GM10847 (cell line): ENCODE measurements around the gene CCDC192.

ENCODE experiments used
- POLR2A ChIP-seq: IDR thresholded peaks from 2 replicates; pipeline ENCODE4 v1.6.1; 2011; ENCODE audit not compliant: insufficient read length; ENCODE audit errors: extremely low read depth

CCDC192 gene

GRCh38 chr5:127926974-127927373 is 223.8 kb downstream of the CCDC192 start:
- no peak for TF ChIP-seq POLR2A

- no peak for TF ChIP-seq POLR2A
Measured at GRCh38 chr5:127928053-127928452, 224.9 kb downstream of the CCDC192 start.

GRCh38 chr5:127930311-127930710 is 227.1 kb downstream of the CCDC192 start:
- TF ChIP-seq POLR2A: no peak

GRCh38 chr5:127931396-127931795 is 228.2 kb downstream of the CCDC192 start:
- no peak for TF ChIP-seq POLR2A

GRCh38 chr5:127933348-127933747 is 230.2 kb downstream of the CCDC192 start:
- no peak for TF ChIP-seq POLR2A

GRCh38 chr5:127934791-127935256 is 231.6 kb downstream of the CCDC192 start:
- TF ChIP-seq POLR2A: no peak

GRCh38 chr5:127935398-127935797 is 232.2 kb downstream of the CCDC192 start:
- no peak for TF ChIP-seq POLR2A

GRCh38 chr5:127936439-127936972 is 233.3 kb downstream of the CCDC192 start:
- no peak for TF ChIP-seq POLR2A

GRCh38 chr5:127938746-127939145 is 235.6 kb downstream of the CCDC192 start:
- no peak for TF ChIP-seq POLR2A

GRCh38 chr5:127940854-127941253 is 237.7 kb downstream of the CCDC192 start:
- TF ChIP-seq POLR2A: no peak

GRCh38 chr5:127941646-127942045 is 238.5 kb downstream of the CCDC192 start:
- TF ChIP-seq POLR2A: no peak

- no peak for TF ChIP-seq POLR2A
Measured at GRCh38 chr5:127942246-127943060, 239.3 kb downstream of the CCDC192 start.

- TF ChIP-seq POLR2A: no peak
Measured at GRCh38 chr5:127943061-127943371, 239.8 kb downstream of the CCDC192 start.

GRCh38 chr5:127944125-127944524 is 240.9 kb downstream of the CCDC192 start:
- TF ChIP-seq POLR2A: no peak

- no peak for TF ChIP-seq POLR2A
Measured at GRCh38 chr5:127947941-127948340, 244.8 kb downstream of the CCDC192 start.

- no peak for TF ChIP-seq POLR2A
Measured at GRCh38 chr5:127950707-127951391, 247.7 kb downstream of the CCDC192 start.
